ENCODE results near the gene KCNMB1.

KCNMB1 gene

GRCh38 chr5:170338933-170339779, 50.0 kb downstream of the KCNMB1 start:
- DNase-seq = peak; percentile 57 to 68

GRCh38 chr5:170338291-170338690, 50.9 kb downstream of the KCNMB1 start:
- DNase-seq = no peak

- DNase-seq = no peak
Measured at GRCh38 chr5:170337045-170337733, 52.0 kb downstream of the KCNMB1 start.

GRCh38 chr5:170336065-170336464, 53.1 kb downstream of the KCNMB1 start:
- no peak for DNase-seq

GRCh38 chr5:170334626-170335025, 54.5 kb downstream of the KCNMB1 start:
- DNase-seq = no peak

GRCh38 chr5:170333161-170333910, 55.8 kb downstream of the KCNMB1 start:
- DNase-seq = peak; percentile 97 to 98

GRCh38 chr5:170332058-170332457, 57.1 kb downstream of the KCNMB1 start:
- no peak for DNase-seq

GRCh38 chr5:170330568-170331054, 58.6 kb downstream of the KCNMB1 start:
- peak in 1 of 2 experiments; percentile 74 for DNase-seq

- DNase-seq = no peak
Measured at GRCh38 chr5:170329524-170329923, 59.6 kb downstream of the KCNMB1 start.

GRCh38 chr5:170327829-170328228, 61.3 kb downstream of the KCNMB1 start:
- peak in 1 of 2 experiments; percentile 40 for DNase-seq

GRCh38 chr5:170327168-170327567, 62.0 kb downstream of the KCNMB1 start:
- no peak for DNase-seq

Measured in AML-193 (cell line).